ENCODE data around the gene S100Z.
"Not testable (repeated sequence)": the region's sequence is repeated elsewhere in the genome, so short reads cannot be mapped to it uniquely, and the experiment has no call there.

Gene S100Z

DNA sequence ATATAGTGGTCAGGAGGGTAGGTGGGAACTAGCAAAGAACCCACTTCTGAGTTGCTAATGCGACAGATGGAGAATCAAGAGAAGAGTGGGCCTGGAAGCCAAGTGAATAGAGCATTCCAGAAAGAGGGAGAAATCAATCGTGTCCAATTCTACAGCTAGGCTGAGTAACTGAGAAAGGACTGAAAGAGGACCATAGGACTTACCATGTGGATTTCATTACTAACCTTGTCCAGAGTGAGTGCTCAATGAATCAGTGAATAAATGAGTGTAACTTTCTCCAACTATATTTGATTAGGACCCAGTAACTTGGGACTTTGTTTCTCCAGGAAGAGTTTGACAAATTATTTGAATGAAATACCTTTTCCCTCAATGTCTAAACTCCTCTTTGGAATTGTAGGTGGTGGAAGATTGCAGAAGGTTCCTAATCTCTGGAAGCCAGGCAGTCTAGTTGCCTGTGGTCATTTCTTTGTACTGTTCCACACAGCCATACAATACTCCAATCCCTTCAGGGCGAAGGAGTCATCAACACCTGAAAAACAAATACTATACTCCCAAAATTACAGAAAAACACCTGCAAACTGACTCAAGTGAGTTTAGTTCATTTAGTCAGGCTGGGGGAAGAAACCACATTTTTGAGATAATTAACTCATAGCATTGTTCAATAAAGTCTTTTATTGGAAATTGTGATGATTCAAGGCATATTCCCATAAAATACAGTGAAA lies 33.5 kb upstream of the S100Z start:
- H2AFZ ChIP-seq (ENCODE audit: low read depth, low read length), result no peak overlapping the region

DNA sequence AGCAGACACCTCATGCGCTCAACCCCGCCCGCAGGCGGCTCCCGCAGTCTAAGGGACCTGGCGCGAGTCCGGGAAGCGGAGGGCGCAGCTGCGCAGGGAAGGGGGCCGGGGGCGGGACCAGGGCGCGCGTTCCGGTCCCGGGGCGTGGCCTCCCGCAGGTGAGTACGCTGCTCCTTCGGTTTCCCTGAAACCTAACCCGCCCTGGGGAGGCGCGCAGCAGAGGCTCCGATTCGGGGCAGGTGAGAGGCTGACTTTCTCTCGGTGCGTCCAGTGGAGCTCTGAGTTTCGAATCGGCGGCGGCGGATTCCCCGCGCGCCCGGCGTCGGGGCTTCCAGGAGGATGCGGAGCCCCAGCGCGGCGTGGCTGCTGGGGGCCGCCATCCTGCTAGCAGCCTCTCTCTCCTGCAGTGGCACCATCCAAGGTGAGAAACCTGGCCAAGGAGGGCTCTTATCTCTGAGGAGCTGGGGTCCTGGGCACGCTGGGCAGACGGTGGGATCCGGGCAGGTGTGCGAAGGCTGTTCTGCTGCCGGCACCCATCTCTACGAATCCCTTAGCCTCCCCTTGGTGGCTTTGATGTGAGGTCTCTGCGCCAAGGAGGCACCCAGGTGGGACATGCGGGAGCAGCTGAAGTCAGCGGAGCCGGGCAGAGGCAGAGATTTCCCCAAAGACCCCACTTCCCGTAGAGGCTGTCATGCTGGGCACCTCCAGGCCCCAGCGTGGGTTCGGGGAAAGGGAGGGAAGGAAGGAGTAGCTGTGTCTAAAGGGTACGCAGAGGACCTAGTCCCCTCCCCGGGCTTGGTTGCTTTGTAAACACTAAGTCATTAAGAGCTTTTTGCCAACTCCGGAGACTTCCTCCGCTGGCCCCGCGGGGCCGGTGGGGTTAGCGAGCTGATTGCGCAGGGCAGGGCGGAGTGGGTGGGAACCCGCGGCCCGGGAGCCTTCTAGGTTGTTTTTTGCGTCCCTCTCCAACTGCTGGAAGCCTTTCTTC lies 30.7 kb upstream of the S100Z start, which contains the start of gene F2RL1:
Gene F2RL1 (plus strand): TSS at position 187 of the 988 bp plus-strand sequence. CDS start 153 bp downstream, at position 340.
- Histone ChIP-seq H2AFZ (ENCODE audit: low read depth, low read length) (peak within 1 kb of the TSS; percentile 30), H3K36me3 (ENCODE audit: insufficient read depth, low read length) (no peaks in the 10 kb centered on the region)

More for the DNA sequence above, 33.5 kb upstream of the S100Z start:
- Histone ChIP-seq H3K36me3 (ENCODE audit: insufficient read depth, low read length) (no peaks in the 10 kb centered on the region), H3K27me3 (ENCODE audit: insufficient read depth, low read length) (peaks cover 5% of the 10 kb centered on the region), H3K9me3 (ENCODE audit: low read length) (peaks cover 4% of the 10 kb centered on the region), H3K4me3 (ENCODE audit: low read length) (no peak overlapping the region), H3K4me1 (ENCODE audit: insufficient read depth, low read length) (peaks cover 13% of the 10 kb centered on the region)

DNA sequence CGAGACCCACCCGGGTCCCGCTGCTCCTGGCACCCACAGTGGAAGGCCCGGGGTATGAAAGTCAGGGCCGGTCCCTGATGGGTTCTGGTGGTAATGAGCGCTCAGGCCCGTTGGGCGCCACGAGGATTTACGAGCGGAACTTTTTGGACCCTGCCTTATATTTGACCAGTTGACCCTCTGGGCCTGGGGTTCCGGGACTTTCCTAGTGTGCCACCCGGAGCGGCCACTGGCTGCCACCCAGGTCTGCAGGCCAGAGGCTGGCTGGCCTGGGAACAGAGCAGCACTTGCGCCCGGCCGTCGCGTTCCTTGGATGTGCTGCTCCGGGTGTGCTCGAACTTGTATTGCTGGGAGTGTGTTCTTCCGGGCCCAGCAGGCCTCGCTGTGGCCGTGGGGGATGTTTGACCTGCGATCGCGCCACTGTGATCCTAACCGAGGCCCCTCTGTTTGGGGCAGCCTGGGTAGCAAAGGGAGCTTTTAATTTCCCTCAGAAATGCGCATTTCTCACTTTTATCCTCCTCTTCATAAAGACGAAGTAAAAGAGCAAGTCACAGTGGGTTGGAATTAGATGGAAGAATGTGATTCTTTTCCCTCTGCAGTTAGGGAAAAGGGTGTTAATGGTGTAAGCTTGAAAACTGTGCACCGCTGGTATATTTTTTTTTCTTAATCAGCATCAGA lies 29.8 kb upstream of the S100Z start:
- H3K4me3 ChIP-seq (ENCODE audit: low read length), result peak overlapping the region; percentile 27
- peaks cover 13% of the 10 kb centered on the region for H3K4me1 ChIP-seq (ENCODE audit: insufficient read depth, low read length)
- H3K9me3 ChIP-seq (ENCODE audit: low read length), result peaks cover 4% of the 10 kb centered on the region
- no peaks in the 10 kb centered on the region for H3K36me3 ChIP-seq (ENCODE audit: insufficient read depth, low read length)
- peaks cover 5% of the 10 kb centered on the region for H3K27me3 ChIP-seq (ENCODE audit: insufficient read depth, low read length)
- H2AFZ ChIP-seq (ENCODE audit: low read depth, low read length), result peak overlapping the region; percentile 58

More for the DNA sequence above, 30.7 kb upstream of the S100Z start, which contains the start of gene F2RL1:
- Histone ChIP-seq H3K4me3 (ENCODE audit: low read length) (peak within 1 kb of the TSS; percentile 27), H3K9me3 (ENCODE audit: low read length) (peaks cover 4% of the 10 kb centered on the region), H3K27me3 (ENCODE audit: insufficient read depth, low read length) (peaks cover 5% of the 10 kb centered on the region), H3K4me1 (ENCODE audit: insufficient read depth, low read length) (peaks cover 13% of the 10 kb centered on the region)

DNA sequence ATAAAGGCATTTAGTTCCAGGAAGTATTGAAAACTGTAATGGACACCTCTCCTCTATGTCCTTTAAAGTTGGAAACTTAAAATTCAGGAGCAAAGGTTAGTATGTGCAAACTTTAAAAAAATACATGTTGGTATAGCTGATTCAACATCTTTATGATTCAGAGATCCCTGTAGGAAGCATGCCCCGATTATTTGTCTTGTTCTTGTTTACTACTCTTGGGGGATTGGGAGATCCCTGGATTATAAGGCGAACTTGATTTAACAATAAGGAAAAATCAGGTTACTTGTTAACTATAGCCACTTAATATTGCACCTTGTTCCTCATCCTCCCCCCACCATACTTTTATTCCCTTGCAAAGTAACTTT lies 29.3 kb upstream of the S100Z start:
- no peak overlapping the region for H3K4me3 ChIP-seq (ENCODE audit: low read length)
- peak overlapping the region; percentile 58 for H2AFZ ChIP-seq (ENCODE audit: low read depth, low read length)
- H3K9me3 ChIP-seq (ENCODE audit: low read length), result peaks cover 4% of the 10 kb centered on the region
- peaks cover 5% of the 10 kb centered on the region for H3K27me3 ChIP-seq (ENCODE audit: insufficient read depth, low read length)
- peaks cover 13% of the 10 kb centered on the region for H3K4me1 ChIP-seq (ENCODE audit: insufficient read depth, low read length)
- H3K36me3 ChIP-seq (ENCODE audit: insufficient read depth, low read length), result no peaks in the 10 kb centered on the region

DNA sequence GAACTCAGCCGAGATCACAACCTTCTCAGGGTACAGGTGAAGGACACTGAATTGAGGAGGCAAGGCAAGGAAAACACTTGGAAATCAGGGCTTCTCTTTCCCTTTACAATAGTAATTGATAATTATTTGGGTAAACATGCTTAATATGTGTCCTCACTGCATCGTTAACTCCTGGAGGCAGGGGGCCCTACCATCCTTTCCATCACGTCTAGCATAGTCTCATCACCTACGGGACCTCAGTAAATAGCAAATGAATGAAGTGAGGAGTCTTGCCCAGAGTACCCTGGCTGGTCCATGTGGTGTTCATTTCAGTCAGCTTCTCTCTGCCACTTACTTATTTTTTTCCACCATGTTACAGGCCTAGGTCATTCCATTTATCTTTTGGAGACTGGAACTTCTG lies 28.7 kb upstream of the S100Z start:
- Histone ChIP-seq H3K27me3 (ENCODE audit: insufficient read depth, low read length) (peaks cover 5% of the 10 kb centered on the region), H3K9me3 (ENCODE audit: low read length) (peaks cover 4% of the 10 kb centered on the region), H3K4me3 (ENCODE audit: low read length) (no peak overlapping the region), H3K36me3 (ENCODE audit: insufficient read depth, low read length) (no peaks in the 10 kb centered on the region), H3K4me1 (ENCODE audit: insufficient read depth, low read length) (peaks cover 13% of the 10 kb centered on the region), H2AFZ (ENCODE audit: low read depth, low read length) (no peak overlapping the region)

DNA sequence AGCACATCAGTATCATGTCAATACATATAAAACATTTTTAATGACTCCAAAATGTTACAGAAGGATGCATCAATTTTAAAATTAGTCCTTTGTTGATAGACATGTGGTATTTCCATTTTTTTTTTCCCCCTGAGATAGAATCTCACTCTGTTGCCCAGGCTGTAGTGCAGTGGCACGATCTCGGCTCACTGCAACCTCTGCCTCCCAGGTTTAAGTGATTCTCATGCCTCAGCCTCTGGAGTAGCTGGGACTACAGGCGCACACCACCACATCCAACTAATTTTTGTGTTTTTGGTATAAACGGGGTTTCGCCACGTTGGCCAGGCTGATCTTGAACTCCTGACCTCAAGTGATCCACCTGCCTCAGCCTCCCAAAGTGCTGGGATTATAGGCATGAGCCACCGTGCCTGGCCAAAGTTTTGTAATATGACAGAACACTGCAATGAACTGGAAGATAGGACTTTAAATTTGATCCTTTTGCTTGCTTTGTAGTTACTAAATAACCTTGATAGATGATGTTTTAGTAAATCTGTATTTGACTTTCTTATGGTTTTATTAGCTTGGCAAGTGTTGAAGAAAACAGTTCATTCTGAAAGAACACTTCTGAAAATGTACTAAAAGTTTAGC lies 27.6 kb upstream of the S100Z start:
- not testable (repeated sequence) for H3K9me3 ChIP-seq (ENCODE audit: low read length); H2AFZ ChIP-seq (ENCODE audit: low read depth, low read length); H3K36me3 ChIP-seq (ENCODE audit: insufficient read depth, low read length); H3K4me3 ChIP-seq (ENCODE audit: low read length); H3K27me3 ChIP-seq (ENCODE audit: insufficient read depth, low read length)
- H3K4me1 ChIP-seq (ENCODE audit: insufficient read depth, low read length), result peaks cover 13% of the 10 kb centered on the region

DNA sequence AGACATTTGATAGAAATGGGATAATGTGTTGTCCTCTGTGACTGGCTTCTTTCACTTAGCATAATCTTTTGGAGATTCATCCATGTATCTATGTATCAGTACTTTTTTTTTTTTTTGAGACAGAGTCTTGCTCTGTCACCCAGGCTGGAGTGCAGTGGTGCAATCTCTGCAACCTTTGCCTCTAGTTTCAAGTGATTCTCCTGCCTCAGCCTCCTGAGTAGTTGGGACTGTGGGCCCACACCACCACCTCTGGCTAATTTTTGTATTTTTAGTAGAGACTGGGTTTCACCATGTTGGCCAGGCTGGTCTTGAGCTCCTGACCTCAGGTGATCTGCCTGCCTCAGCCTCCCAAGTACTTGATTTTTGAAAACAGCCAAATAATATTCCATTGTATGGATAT lies 23.4 kb upstream of the S100Z start:
- H3K4me3 ChIP-seq (ENCODE audit: low read length); H3K36me3 ChIP-seq (ENCODE audit: insufficient read depth, low read length); H3K4me1 ChIP-seq (ENCODE audit: insufficient read depth, low read length); H2AFZ ChIP-seq (ENCODE audit: low read depth, low read length); H3K9me3 ChIP-seq (ENCODE audit: low read length); H3K27me3 ChIP-seq (ENCODE audit: insufficient read depth, low read length): not testable (repeated sequence)

DNA sequence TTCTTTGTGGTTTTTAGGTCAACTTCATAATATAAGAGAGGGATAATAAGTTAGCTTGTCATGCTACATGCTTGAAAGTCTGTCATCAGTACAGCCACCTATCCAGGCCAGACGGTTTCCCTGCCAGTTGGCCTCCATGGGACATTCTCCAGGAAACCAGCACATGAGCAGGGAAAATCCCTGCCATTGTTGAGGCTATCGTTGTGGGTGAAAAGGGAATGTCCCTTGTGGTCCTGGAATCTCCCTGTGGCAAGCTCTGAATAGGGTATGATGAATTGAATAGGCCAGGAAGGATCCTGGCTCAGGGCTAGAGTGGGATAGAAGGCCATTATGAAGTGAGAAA lies 18.7 kb upstream of the S100Z start:
- Histone ChIP-seq H3K9me3 (ENCODE audit: low read length) (no peaks in the 10 kb centered on the region), H3K4me3 (ENCODE audit: low read length) (no peak overlapping the region), H3K4me1 (ENCODE audit: insufficient read depth, low read length) (no peaks in the 10 kb centered on the region), H3K36me3 (ENCODE audit: insufficient read depth, low read length) (no peaks in the 10 kb centered on the region), H3K27me3 (ENCODE audit: insufficient read depth, low read length) (no peaks in the 10 kb centered on the region), H2AFZ (ENCODE audit: low read depth, low read length) (no peak overlapping the region)

DNA sequence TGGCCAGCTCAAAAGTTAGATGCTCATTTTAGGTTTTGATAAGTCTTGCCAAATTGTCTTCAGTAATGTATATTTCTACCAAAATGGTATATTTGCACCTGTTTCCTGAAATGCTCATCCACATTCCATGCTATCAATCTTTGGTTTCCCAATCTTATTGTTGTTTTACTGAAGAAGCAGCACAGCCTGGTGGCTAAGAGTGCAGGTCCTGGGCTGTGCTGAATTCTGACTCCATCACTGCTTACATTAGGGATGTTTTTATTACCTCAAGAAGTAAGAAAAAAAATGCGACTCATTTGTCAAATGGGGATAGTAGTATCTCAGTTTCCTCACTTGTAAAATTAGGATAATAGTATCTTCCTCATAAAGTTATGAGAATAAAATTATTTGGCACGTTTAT lies 13.6 kb upstream of the S100Z start:
- no peaks in the 10 kb centered on the region for H3K27me3 ChIP-seq (ENCODE audit: insufficient read depth, low read length)
- H3K4me3 ChIP-seq (ENCODE audit: low read length), result no peak overlapping the region
- H2AFZ ChIP-seq (ENCODE audit: low read depth, low read length), result no peak overlapping the region
- H3K36me3 ChIP-seq (ENCODE audit: insufficient read depth, low read length), result no peaks in the 10 kb centered on the region
- H3K4me1 ChIP-seq (ENCODE audit: insufficient read depth, low read length), result no peaks in the 10 kb centered on the region
- H3K9me3 ChIP-seq (ENCODE audit: low read length), result no peaks in the 10 kb centered on the region

DNA sequence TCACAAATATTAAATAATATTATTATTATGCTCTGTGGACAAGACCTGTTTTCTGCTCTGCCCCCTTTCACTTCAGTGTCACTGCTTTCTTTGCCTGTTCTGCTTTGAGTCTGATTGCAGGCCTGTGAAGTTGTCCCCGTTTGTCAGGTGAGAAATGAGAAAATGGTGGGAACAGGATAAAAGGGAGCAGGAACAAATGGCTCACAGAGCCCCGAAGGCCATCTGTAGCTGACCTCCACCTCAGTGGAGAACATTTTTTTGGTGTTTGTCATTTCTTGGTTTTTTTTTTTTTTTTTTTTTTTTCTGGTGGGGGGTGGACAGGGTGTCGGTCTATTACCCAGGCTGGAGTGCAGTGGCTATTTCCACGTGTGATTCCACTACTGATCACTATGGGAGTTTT lies 13.2 kb upstream of the S100Z start:
- Histone ChIP-seq H2AFZ (ENCODE audit: low read depth, low read length) (no peak overlapping the region), H3K9me3 (ENCODE audit: low read length) (no peaks in the 10 kb centered on the region), H3K4me1 (ENCODE audit: insufficient read depth, low read length) (no peaks in the 10 kb centered on the region), H3K4me3 (ENCODE audit: low read length) (no peak overlapping the region), H3K36me3 (ENCODE audit: insufficient read depth, low read length) (no peaks in the 10 kb centered on the region), H3K27me3 (ENCODE audit: insufficient read depth, low read length) (no peaks in the 10 kb centered on the region)

DNA sequence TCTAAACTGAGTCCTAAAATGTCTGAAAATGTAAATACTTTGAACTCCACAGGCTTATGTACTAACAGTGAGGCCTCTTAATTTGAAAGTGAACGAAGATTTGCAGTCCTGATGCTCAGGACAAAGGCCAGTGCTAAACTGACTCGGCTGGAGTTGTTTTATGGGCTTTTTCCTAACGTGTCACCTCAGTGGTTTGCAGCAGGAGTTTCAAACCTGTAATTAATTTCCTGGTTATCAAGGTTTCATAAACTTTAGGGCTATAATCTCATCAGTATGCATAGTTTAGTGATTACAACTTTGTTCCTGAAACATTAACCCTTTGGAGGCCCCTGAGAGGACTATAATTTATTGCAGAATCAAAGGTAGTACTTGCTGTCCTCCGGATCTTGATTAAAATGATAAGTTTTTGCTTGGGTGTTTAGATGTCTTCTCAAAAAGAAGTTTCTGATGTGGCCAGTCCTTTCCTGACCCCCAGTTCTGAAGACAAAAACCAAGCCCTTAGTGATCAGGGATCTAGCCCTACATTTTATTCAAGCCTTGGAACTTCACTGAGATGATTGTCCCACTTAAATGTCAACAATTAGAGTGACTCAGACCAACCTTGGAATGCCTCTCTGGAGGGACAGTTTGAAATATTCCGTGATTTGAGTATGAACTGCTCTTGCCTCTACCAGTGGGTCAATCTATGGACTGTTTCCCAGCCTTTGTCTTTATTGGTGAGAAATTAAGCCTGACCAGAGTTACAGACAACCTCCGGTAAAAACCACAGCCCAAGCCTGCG lies 11.1 kb upstream of the S100Z start:
- H3K36me3 ChIP-seq (ENCODE audit: insufficient read depth, low read length), result no peaks in the 10 kb centered on the region
- H2AFZ ChIP-seq (ENCODE audit: low read depth, low read length), result no peak overlapping the region
- no peaks in the 10 kb centered on the region for H3K27me3 ChIP-seq (ENCODE audit: insufficient read depth, low read length)
- no peaks in the 10 kb centered on the region for H3K4me1 ChIP-seq (ENCODE audit: insufficient read depth, low read length)
- no peaks in the 10 kb centered on the region for H3K9me3 ChIP-seq (ENCODE audit: low read length)
- no peak overlapping the region for H3K4me3 ChIP-seq (ENCODE audit: low read length)

DNA sequence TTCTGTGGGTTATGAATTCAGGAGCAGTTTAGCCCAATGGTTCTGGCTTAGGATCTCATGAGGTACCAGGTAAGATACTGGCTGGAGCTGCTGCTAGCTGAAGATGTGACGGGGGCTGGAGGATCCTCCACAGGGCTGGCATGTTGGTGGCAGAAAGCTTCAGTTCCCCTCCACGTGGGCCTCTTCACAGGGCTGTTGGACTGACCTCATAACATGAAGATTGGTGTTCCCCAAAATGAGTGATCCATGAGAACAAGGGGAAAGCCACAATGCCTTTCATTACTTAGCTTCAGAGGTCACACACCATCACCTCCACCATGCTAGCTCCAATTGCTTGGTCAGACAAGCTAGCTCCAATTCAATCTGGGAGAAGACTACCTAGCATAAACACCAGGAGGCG lies 8.5 kb upstream of the S100Z start:
- Histone ChIP-seq H3K9me3 (ENCODE audit: low read length) (no peaks in the 10 kb centered on the region), H3K4me3 (ENCODE audit: low read length) (no peak overlapping the region), H3K27me3 (ENCODE audit: insufficient read depth, low read length) (no peaks in the 10 kb centered on the region), H2AFZ (ENCODE audit: low read depth, low read length) (no peak overlapping the region), H3K4me1 (ENCODE audit: insufficient read depth, low read length) (no peaks in the 10 kb centered on the region), H3K36me3 (ENCODE audit: insufficient read depth, low read length) (no peaks in the 10 kb centered on the region)

Measured in neuron (in vitro differentiated cells).